ENCODE data around the gene KCNJ16.
A peak's percentile ranks its signal among the peaks of the same experiment; 100 is the strongest.

KCNJ16 gene

GRCh38 chr17:70071620-70072019 lies 3.4 kb upstream of the KCNJ16 start:
- Histone ChIP-seq H3K4me3 (ENCODE audit: low read length) (no peak overlapping the region), H3K9me3 (replicated peaks; ENCODE audit: low read length) (no peaks in the 10 kb centered on the region), H3K36me3 (ENCODE audit: insufficient read depth, low read length) (no peaks in the 10 kb centered on the region), H3K9ac (ENCODE audit: low read depth, low read length) (no peak overlapping the region), H3K4me2 (ENCODE audit: low read length) (no peak overlapping the region), H3K4me1 (ENCODE audit: control insufficient read depth, insufficient read depth, low read length) (peaks cover 8% of the 10 kb centered on the region), H3K27me3 (ENCODE audit: control insufficient read depth, insufficient read depth, low read length) (no peaks in the 10 kb centered on the region)

- Histone ChIP-seq H3K36me3 (ENCODE audit: insufficient read depth, low read length) (no peaks in the 10 kb centered on the region), H3K4me2 (ENCODE audit: low read length) (no peak overlapping the region), H3K4me3 (ENCODE audit: low read length) (no peak overlapping the region), H3K27me3 (ENCODE audit: control insufficient read depth, insufficient read depth, low read length) (no peaks in the 10 kb centered on the region), H3K9me3 (replicated peaks; ENCODE audit: low read length) (no peaks in the 10 kb centered on the region), H3K9ac (ENCODE audit: low read depth, low read length) (no peak overlapping the region), H3K4me1 (ENCODE audit: control insufficient read depth, insufficient read depth, low read length) (peaks cover 9% of the 10 kb centered on the region)
Observed at GRCh38 chr17:70072546-70073309, 2.3 kb upstream of the KCNJ16 start.

GRCh38 chr17:70073310-70073709 lies 1.7 kb upstream of the KCNJ16 start:
- Histone ChIP-seq H3K4me1 (ENCODE audit: control insufficient read depth, insufficient read depth, low read length) (peaks cover 9% of the 10 kb centered on the region), H3K9me3 (replicated peaks; ENCODE audit: low read length) (no peaks in the 10 kb centered on the region), H3K4me2 (ENCODE audit: low read length) (no peak overlapping the region), H3K4me3 (ENCODE audit: low read length) (no peak overlapping the region), H3K36me3 (ENCODE audit: insufficient read depth, low read length) (no peaks in the 10 kb centered on the region), H3K9ac (ENCODE audit: low read depth, low read length) (no peak overlapping the region), H3K27me3 (ENCODE audit: control insufficient read depth, insufficient read depth, low read length) (no peaks in the 10 kb centered on the region)

GRCh38 chr17:70073799-70074198 lies 1.2 kb upstream of the KCNJ16 start:
- Histone ChIP-seq H3K4me3 (ENCODE audit: low read length) (no peak overlapping the region), H3K9ac (ENCODE audit: low read depth, low read length) (no peak overlapping the region), H3K9me3 (replicated peaks; ENCODE audit: low read length) (no peaks in the 10 kb centered on the region), H3K4me1 (ENCODE audit: control insufficient read depth, insufficient read depth, low read length) (peaks cover 9% of the 10 kb centered on the region), H3K4me2 (ENCODE audit: low read length) (no peak overlapping the region), H3K36me3 (ENCODE audit: insufficient read depth, low read length) (no peaks in the 10 kb centered on the region), H3K27me3 (ENCODE audit: control insufficient read depth, insufficient read depth, low read length) (no peaks in the 10 kb centered on the region)

- Histone ChIP-seq H3K36me3 (ENCODE audit: insufficient read depth, low read length) (no peaks in the 10 kb centered on the region), H3K9me3 (replicated peaks; ENCODE audit: low read length) (no peaks in the 10 kb centered on the region), H3K4me3 (ENCODE audit: low read length) (no peak overlapping the region), H3K9ac (ENCODE audit: low read depth, low read length) (no peak overlapping the region), H3K4me2 (ENCODE audit: low read length) (no peak overlapping the region), H3K27me3 (ENCODE audit: control insufficient read depth, insufficient read depth, low read length) (no peaks in the 10 kb centered on the region), H3K4me1 (ENCODE audit: control insufficient read depth, insufficient read depth, low read length) (peaks cover 9% of the 10 kb centered on the region)
Observed at GRCh38 chr17:70074236-70074830, 692 bp upstream of the KCNJ16 start.

- Histone ChIP-seq H3K9ac (ENCODE audit: low read depth, low read length) (no peak overlapping the region), H3K4me2 (ENCODE audit: low read length) (peak overlapping the region; percentile 22), H3K9me3 (replicated peaks; ENCODE audit: low read length) (no peaks in the 10 kb centered on the region), H3K4me3 (ENCODE audit: low read length) (no peak overlapping the region), H3K27me3 (ENCODE audit: control insufficient read depth, insufficient read depth, low read length) (no peaks in the 10 kb centered on the region), H3K4me1 (ENCODE audit: control insufficient read depth, insufficient read depth, low read length) (peaks cover 19% of the 10 kb centered on the region), H3K36me3 (ENCODE audit: insufficient read depth, low read length) (no peaks in the 10 kb centered on the region)
Observed at GRCh38 chr17:70076189-70076588, 1.2 kb downstream of the KCNJ16 start.

- Histone ChIP-seq H3K9me3 (replicated peaks; ENCODE audit: low read length) (no peaks in the 10 kb centered on the region), H3K9ac (ENCODE audit: low read depth, low read length) (no peak overlapping the region), H3K4me1 (ENCODE audit: control insufficient read depth, insufficient read depth, low read length) (peaks cover 20% of the 10 kb centered on the region), H3K27me3 (ENCODE audit: control insufficient read depth, insufficient read depth, low read length) (no peaks in the 10 kb centered on the region), H3K4me2 (ENCODE audit: low read length) (no peak overlapping the region), H3K36me3 (ENCODE audit: insufficient read depth, low read length) (no peaks in the 10 kb centered on the region), H3K4me3 (ENCODE audit: low read length) (no peak overlapping the region)
Observed at GRCh38 chr17:70076831-70077230, 1.8 kb downstream of the KCNJ16 start.

GRCh38 chr17:70078549-70078948 lies 3.5 kb downstream of the KCNJ16 start:
- Histone ChIP-seq H3K36me3 (ENCODE audit: insufficient read depth, low read length) (no peaks in the 10 kb centered on the region), H3K4me2 (ENCODE audit: low read length) (no peak overlapping the region), H3K9me3 (replicated peaks; ENCODE audit: low read length) (no peaks in the 10 kb centered on the region), H3K9ac (ENCODE audit: low read depth, low read length) (no peak overlapping the region), H3K27me3 (ENCODE audit: control insufficient read depth, insufficient read depth, low read length) (no peaks in the 10 kb centered on the region), H3K4me1 (ENCODE audit: control insufficient read depth, insufficient read depth, low read length) (peaks cover 20% of the 10 kb centered on the region), H3K4me3 (ENCODE audit: low read length) (no peak overlapping the region)

GRCh38 chr17:70078994-70079531 lies 4.0 kb downstream of the KCNJ16 start:
- Histone ChIP-seq H3K9ac (ENCODE audit: low read depth, low read length) (no peak overlapping the region), H3K4me2 (ENCODE audit: low read length) (no peak overlapping the region)

GRCh38 chr17:70080541-70081347 lies 5.7 kb downstream of the KCNJ16 start:
- no peak overlapping the region for H3K9ac ChIP-seq (ENCODE audit: low read depth, low read length)
- H3K27me3 ChIP-seq (ENCODE audit: control insufficient read depth, insufficient read depth, low read length) = no peaks in the 10 kb centered on the region
- no peaks in the 10 kb centered on the region for H3K9me3 ChIP-seq (replicated peaks; ENCODE audit: low read length)
- peaks cover 20% of the 10 kb centered on the region for H3K4me1 ChIP-seq (ENCODE audit: control insufficient read depth, insufficient read depth, low read length)
- H3K4me3 ChIP-seq (ENCODE audit: low read length) = no peak overlapping the region
- peak overlapping the region; percentile 31 for H3K4me2 ChIP-seq (ENCODE audit: low read length)
- H3K36me3 ChIP-seq (ENCODE audit: insufficient read depth, low read length) = no peaks in the 10 kb centered on the region

More at GRCh38 chr17:70078994-70079531, 4.0 kb downstream of the KCNJ16 start:
- Histone ChIP-seq H3K4me1 (ENCODE audit: control insufficient read depth, insufficient read depth, low read length) (peaks cover 20% of the 10 kb centered on the region), H3K36me3 (ENCODE audit: insufficient read depth, low read length) (no peaks in the 10 kb centered on the region), H3K27me3 (ENCODE audit: control insufficient read depth, insufficient read depth, low read length) (no peaks in the 10 kb centered on the region), H3K4me3 (ENCODE audit: low read length) (no peak overlapping the region), H3K9me3 (replicated peaks; ENCODE audit: low read length) (no peaks in the 10 kb centered on the region)

- H3K36me3 ChIP-seq (ENCODE audit: insufficient read depth, low read length) = no peaks in the 10 kb centered on the region
- no peak overlapping the region for H3K4me2 ChIP-seq (ENCODE audit: low read length)
- no peak overlapping the region for H3K9ac ChIP-seq (ENCODE audit: low read depth, low read length)
- no peak overlapping the region for H3K4me3 ChIP-seq (ENCODE audit: low read length)
- H3K4me1 ChIP-seq (ENCODE audit: control insufficient read depth, insufficient read depth, low read length) = peaks cover 11% of the 10 kb centered on the region
- H3K27me3 ChIP-seq (ENCODE audit: control insufficient read depth, insufficient read depth, low read length) = no peaks in the 10 kb centered on the region
- H3K9me3 ChIP-seq (replicated peaks; ENCODE audit: low read length) = no peaks in the 10 kb centered on the region
Observed at GRCh38 chr17:70081885-70082284, 6.9 kb downstream of the KCNJ16 start.

Measured in skeletal muscle satellite cell (primary cell).